GM12878 (cell line): Measurements from ENCODE around the gene TAGLN3.

ENCODE experiments used
- CTCF ChIP-seq, 3 experiments: IDR thresholded peaks in 2 of 3; conservative IDR thresholded peaks in 1 of 3; 2 replicates each; pipeline ENCODE4 v1.5.1; 2011; ENCODE audit warnings: low read depth in 3 of 3, low read length in 3 of 3, mild to moderate bottlenecking in 3 of 3, control low read depth in 2 of 3, moderate library complexity in 2 of 3, inconsistent platforms in 1 of 3, mixed read lengths in 1 of 3; ENCODE audit not compliant: control insufficient read depth in 2 of 3, insufficient read depth in 1 of 3; ENCODE audit errors: extremely low read depth in 1 of 3
- LARP7 ChIP-seq: fragments of 450-650 bp; IDR thresholded peaks from 2 replicates; pipeline ENCODE4 v1.6.1; 2017; ENCODE audit warnings: mild to moderate bottlenecking
- MTA2 ChIP-seq: fragments of 450-650 bp; IDR thresholded peaks from 2 replicates; pipeline ENCODE4 v1.6.1; 2016; ENCODE audit warnings: low read depth, mild to moderate bottlenecking, moderate library complexity
- NRF1 ChIP-seq: conservative IDR thresholded peaks from 2 replicates; pipeline ENCODE4 v1.6.1; 2011; ENCODE audit warnings: mild to moderate bottlenecking, low read depth, low read length, improper control_type of control experiment
- SIN3A ChIP-seq: IDR thresholded peaks from 2 replicates; pipeline ENCODE4 v1.6.1; 2012; ENCODE audit warnings: low read depth, low read length, improper control_type of control experiment

GRCh38 chr3:112018712-112019111 lies 20.0 kb downstream of the TAGLN3 start:
- TF ChIP-seq NRF1: no peak
- no peak for TF ChIP-seq SIN3A
- TF ChIP-seq LARP7: no peak
- TF ChIP-seq CTCF (IDR thresholded peaks at IDR 0.05 in 2 of 3, conservative IDR thresholded peaks at IDR 0.05 in 1 of 3; ENCODE audit: control insufficient read depth in 2 of 3, extremely low read depth in 1 of 3, insufficient read depth in 1 of 3, low read depth in 3 of 3, low read length in 3 of 3): no peak
- no peak for TF ChIP-seq MTA2
